Calu3 (cell line): ENCODE measurements around the gene NDE1. TPM values are rescaled to one million over a fixed set of nuclear protein-coding genes. Genes with fewer than 3 reads are reported as not detected.
A peak's percentile ranks its signal among the peaks of the same experiment; 100 is the strongest.
"Not testable (repeated sequence)": the region's sequence is repeated elsewhere in the genome, so short reads cannot be mapped to it uniquely, and the experiment has no call there.

Experiments used
- BruUV-seq: library from RNA; stranded (reverse); fragments of 400-500 nt; replicated peaks from 2 replicates; lab custom pipeline; 2021; lab: Mats Ljungman, UMichigan
- CTCF ChIA-PET: fragments of 300-600 bp; sonication (Branson Sonifier 250); formaldehyde crosslinking; loops from one replicate; lab custom pipeline; 2022; ENCODE audit warnings: antibody characterized with exemption; lab: Charles Lee
- DNase-seq: peaks from one replicate; pipeline ENCODE4 v3.0.0; 2022
- H3K27ac Mint-ChIP-seq: one replicate; pipeline ENCODE4 v1.8.0; 2022; ENCODE audit warnings: mixed read lengths; ENCODE audit not compliant: unreplicated experiment
- H3K27me3 Mint-ChIP-seq: one replicate; pipeline ENCODE4 v1.8.0; 2022; ENCODE audit warnings: mixed read lengths; ENCODE audit not compliant: unreplicated experiment
- H3K36me3 Mint-ChIP-seq: one replicate; pipeline ENCODE4 v1.8.0; 2022; ENCODE audit warnings: mild to moderate bottlenecking, moderate library complexity, mixed read lengths; ENCODE audit not compliant: insufficient read depth, unreplicated experiment
- H3K4me1 Mint-ChIP-seq: one replicate; pipeline ENCODE4 v1.8.0; 2022; ENCODE audit warnings: mild to moderate bottlenecking, low read depth, mixed read lengths; ENCODE audit not compliant: unreplicated experiment
- H3K4me3 Mint-ChIP-seq: one replicate; pipeline ENCODE4 v1.8.0; 2022; ENCODE audit warnings: mild to moderate bottlenecking, low read depth, moderate library complexity, mixed read lengths; ENCODE audit not compliant: unreplicated experiment
- H3K9me3 Mint-ChIP-seq: one replicate; pipeline ENCODE4 v1.8.0; 2022; ENCODE audit warnings: low read depth, mixed read lengths; ENCODE audit not compliant: unreplicated experiment
- CTCF ChIP-seq: fragments of 200-600 bp; IDR thresholded peaks from one replicate; pipeline ENCODE4 v1.8.0; 2022; ENCODE audit warnings: antibody characterized with exemption; ENCODE audit not compliant: unreplicated experiment
- intact Hi-C: fragments of 100-400 bp; cut with micrococcal nuclease; formaldehyde crosslinking; loops from one replicate; pipeline ENCODE4 v1.10.0; 2022; ENCODE audit not compliant: unreplicated experiment
- total RNA-seq: library from RNA; stranded (reverse); gene quantifications from 2 replicates; pipeline ENCODE4 v1.2.3, GENCODE V29; 2022

NDE1 gene
- total RNA-seq, 1 experiment from 2014 or later, result 71.1 TPM

GRCh38 chr16:15650698-15651171, 690 bp downstream of the NDE1 start:
- intact Hi-C loops, result no loop called here
- no peak for TF ChIP-seq CTCF
- H3K9me3 Mint-ChIP-seq, result no peaks in the 10 kb centered on the region
- no TSS peak for BruUV-seq
- peaks cover 34% of the 10 kb centered on the region for H3K36me3 Mint-ChIP-seq
- CTCF ChIA-PET, result no interaction called here
- no peaks in the 10 kb centered on the region for H3K27me3 Mint-ChIP-seq
- peaks cover 13% of the 10 kb centered on the region for H3K4me1 Mint-ChIP-seq
- peak overlapping the region; percentile 88 for H3K4me3 Mint-ChIP-seq
- DNase-seq, result peak; percentile 9
- H3K27ac Mint-ChIP-seq, result peak overlapping the region; percentile 93

- BruUV-seq, result no TSS peak
- TF ChIP-seq CTCF, result no peak
- Mint-ChIP-seq H3K27ac (no peak overlapping the region), H3K4me1 (peaks cover 3% of the 10 kb centered on the region), H3K27me3 (no peaks in the 10 kb centered on the region), H3K36me3 (peaks cover 34% of the 10 kb centered on the region), H3K4me3 (no peak overlapping the region), H3K9me3 (no peaks in the 10 kb centered on the region)
- CTCF ChIA-PET, result no interaction called here
- no peak for DNase-seq
- intact Hi-C loops, result no loop called here
Measured at GRCh38 chr16:15652293-15653001, 2.4 kb downstream of the NDE1 start.

GRCh38 chr16:15653227-15653626, 3.2 kb downstream of the NDE1 start:
- H3K27ac Mint-ChIP-seq, result no peak overlapping the region
- no peaks in the 10 kb centered on the region for H3K4me1 Mint-ChIP-seq
- no peaks in the 10 kb centered on the region for H3K9me3 Mint-ChIP-seq
- no peak for TF ChIP-seq CTCF
- H3K27me3 Mint-ChIP-seq, result no peaks in the 10 kb centered on the region
- no TSS peak for BruUV-seq
- no peak for DNase-seq
- intact Hi-C loops, result no loop called here
- no peak overlapping the region for H3K4me3 Mint-ChIP-seq
- CTCF ChIA-PET, result no interaction called here
- H3K36me3 Mint-ChIP-seq, result peaks cover 34% of the 10 kb centered on the region

GRCh38 chr16:15654591-15654990, 4.5 kb downstream of the NDE1 start:
- TF ChIP-seq CTCF, result no peak
- no peak overlapping the region for H3K27ac Mint-ChIP-seq
- H3K4me3 Mint-ChIP-seq, result no peak overlapping the region
- no peaks in the 10 kb centered on the region for H3K27me3 Mint-ChIP-seq
- CTCF ChIA-PET, result no interaction called here
- BruUV-seq, result no TSS peak
- intact Hi-C loops, result no loop called here
- DNase-seq, result no peak
- H3K36me3 Mint-ChIP-seq, result peaks cover 26% of the 10 kb centered on the region
- H3K4me1 Mint-ChIP-seq, result no peaks in the 10 kb centered on the region
- H3K9me3 Mint-ChIP-seq, result no peaks in the 10 kb centered on the region

GRCh38 chr16:15655561-15655960, 5.5 kb downstream of the NDE1 start:
- H3K36me3 Mint-ChIP-seq, result peaks cover 16% of the 10 kb centered on the region
- intact Hi-C loops, DNase-seq, CTCF ChIA-PET, H3K27ac Mint-ChIP-seq, H3K4me1 Mint-ChIP-seq, BruUV-seq, H3K9me3 Mint-ChIP-seq, H3K4me3 Mint-ChIP-seq, H3K27me3 Mint-ChIP-seq: not testable (repeated sequence)
